GM12878 (cell line): Measurements from ENCODE around the gene LAP3. TPM values are rescaled to one million over a fixed set of nuclear protein-coding genes. Genes with fewer than 3 reads are reported as not detected.

ENCODE experiments used
- BACH1 ChIP-seq: fragments of 450-650 bp; IDR thresholded peaks from 2 replicates; pipeline ENCODE4 v1.6.1; 2017; ENCODE audit warnings: mild to moderate bottlenecking, borderline replicate concordance
- BCL11A ChIP-seq: IDR thresholded peaks from 2 replicates; pipeline ENCODE4 v1.6.1; 2011; ENCODE audit warnings: low read depth, low read length
- CREB1 ChIP-seq: IDR thresholded peaks from 2 replicates; pipeline ENCODE4 v1.6.1; 2012; ENCODE audit warnings: low read depth, mild to moderate bottlenecking, inconsistent platforms
- CUX1 ChIP-seq: IDR thresholded peaks from 2 replicates; pipeline ENCODE4 v1.6.1; 2012; ENCODE audit warnings: improper control_type of control experiment, low read depth, low read length; ENCODE audit not compliant: insufficient replicate concordance
- E2F4 ChIP-seq: IDR thresholded peaks from 2 replicates; pipeline ENCODE4 v1.6.1; 2012; ENCODE audit warnings: low read depth, low read length, improper control_type of control experiment
- EGR1 ChIP-seq, 2 experiments: IDR thresholded peaks; 1 replicate in 1 of 2; 2 replicates in 1 of 2; pipeline ENCODE4 v1.6.1; 2011 to 2012; ENCODE audit warnings: low read depth in 2 of 2, low read length in 2 of 2, borderline replicate concordance in 1 of 2, mild to moderate bottlenecking in 1 of 2, moderate library complexity in 1 of 2
- GABPA ChIP-seq: IDR thresholded peaks from 2 replicates; pipeline ENCODE4 v1.6.1; 2014; ENCODE audit warnings: antibody characterized with exemption, low read depth, mild to moderate bottlenecking, inconsistent platforms
- MLLT1 ChIP-seq: fragments of 450-650 bp; IDR thresholded peaks from 2 replicates; pipeline ENCODE4 v1.6.1; 2016; ENCODE audit warnings: mild to moderate bottlenecking
- NBN ChIP-seq: fragments of 450-650 bp; IDR thresholded peaks from 2 replicates; pipeline ENCODE4 v1.6.1; 2016
- NR2C2 ChIP-seq: IDR thresholded peaks from 2 replicates; pipeline ENCODE4 v1.6.1; 2011; ENCODE audit warnings: borderline replicate concordance, low read depth; ENCODE audit not compliant: control insufficient read depth, insufficient read length
- NRF1 ChIP-seq: conservative IDR thresholded peaks from 2 replicates; pipeline ENCODE4 v1.6.1; 2011; ENCODE audit warnings: mild to moderate bottlenecking, low read depth, low read length, improper control_type of control experiment
- PRDM15 ChIP-seq: fragments of 450-650 bp; formaldehyde crosslinking; IDR thresholded peaks from 2 replicates; pipeline ENCODE4 v1.4.0; 2020; ENCODE audit warnings: mild to moderate bottlenecking, moderate library complexity
- RBBP5 ChIP-seq: fragments of 200-600 bp; sonication (generic); conservative IDR thresholded peaks from 2 replicates; pipeline ENCODE4 v1.6.1; 2016
- RCOR1 ChIP-seq: conservative IDR thresholded peaks from 2 replicates; pipeline ENCODE4 v1.6.1; 2012; ENCODE audit warnings: low read depth, low read length, improper control_type of control experiment
- USF1 ChIP-seq: IDR thresholded peaks from 2 replicates; pipeline ENCODE4 v1.6.1; 2011; ENCODE audit warnings: borderline replicate concordance, low read depth, mild to moderate bottlenecking, moderate library complexity, mixed read lengths, low read length; ENCODE audit not compliant: insufficient read depth; ENCODE audit errors: extremely low read length
- ZNF217 ChIP-seq: fragments of 450-650 bp; IDR thresholded peaks from 2 replicates; pipeline ENCODE4 v1.6.1; 2017; ENCODE audit warnings: antibody characterized with exemption, mild to moderate bottlenecking
- ZZZ3 ChIP-seq: IDR thresholded peaks from 2 replicates; pipeline ENCODE4 v1.6.1; 2011; ENCODE audit warnings: low read depth; ENCODE audit not compliant: control insufficient read depth, insufficient read length
- polyA plus RNA-seq, 11 experiments: library from polyadenylated mRNA; depleted of rRNA in 4 of 11; unstranded in 6 of 11; stranded (reverse) in 5 of 11; fragments of >200 nt; fragmentation: Nextera tagmentation in 4 of 11; fragmentation: Illumina TruSeq in 1 of 11; extraction: Ambion mirVana in 4 of 11; extraction: Trizol in 1 of 11; gene quantifications; 1 replicate in 1 of 11; 2 replicates in 10 of 11; pipeline versions ENCODE4 v1.2.1 to v1.2.3, GENCODE V29; 2011 to 2016; ENCODE audit warnings: inconsistent platforms in 2 of 11, missing spikeins in 2 of 11, low read depth in 1 of 11
- total RNA-seq, 4 experiments: library from RNA; depleted of rRNA in 3 of 4; stranded (reverse); fragments of >200 nt in 3 of 4; fragmentation: Illumina TruSeq in 1 of 4; extraction: Trizol in 1 of 4; gene quantifications; 2 replicates each; pipeline versions ENCODE4 v1.2.1 to v1.2.3, GENCODE V29; 2013 to 2021

LAP3 gene
- total and polyA plus RNA-seq, 10 of the 15 experiments (the other 5 are each of a cell fraction or from before 2014, with no cell fraction given), result 134 to 249 (median 204) TPM

GRCh38 chr4:17576932-17577664 lies at the start of gene LAP3 (continued):
- TF ChIP-seq E2F4, result no peak
- no peak for TF ChIP-seq ZNF217
- no peak for TF ChIP-seq BCL11A
- no peak for TF ChIP-seq ZZZ3
- peak; percentile 99 for TF ChIP-seq NBN
- TF ChIP-seq PRDM15 (CRISPR knock-in tag), result no peak
- TF ChIP-seq USF1, result peak; percentile 87
- TF ChIP-seq BACH1, result peak; percentile 75
- no peak for TF ChIP-seq RCOR1
- TF ChIP-seq EGR1 (IDR thresholded peaks at IDR 0.05; ENCODE audit: borderline replicate concordance in 1 of 2, low read depth in 2 of 2, low read length in 2 of 2), result peak; percentile 45 to 97
- no peak for TF ChIP-seq GABPA
- TF ChIP-seq CUX1, result no peak
- peak; percentile 87 for TF ChIP-seq CREB1
- TF ChIP-seq NRF1, result 0 out of 2 replicates have a peak, but pooled peaks have one; percentile 27
- peak; percentile 32; the same call in 1 of the 2 replicates for TF ChIP-seq MLLT1
- no peak for TF ChIP-seq RBBP5
- no peak for TF ChIP-seq NR2C2
